GM12878 (cell line): ENCODE data around the gene CD84. TPM values are rescaled to one million over a fixed set of nuclear protein-coding genes. Genes with fewer than 3 reads are reported as not detected.

Source experiments
- ASH2L ChIP-seq: fragments of 300-600, 200-600 bp; sonication (generic); IDR thresholded peaks from 2 replicates; pipeline ENCODE4 v1.6.1; 2017; ENCODE audit warnings: low read depth, mild to moderate bottlenecking, borderline replicate concordance
- ATF7 ChIP-seq: fragments of 450-650 bp; IDR thresholded peaks from 2 replicates; pipeline ENCODE4 v1.6.1; 2016; ENCODE audit warnings: low read depth, mild to moderate bottlenecking
- BHLHE40 ChIP-seq, 2 experiments: fragments of 450-650 bp in 1 of 2; IDR thresholded peaks; 2 replicates each; pipeline ENCODE4 v1.6.1; 2011 to 2017; ENCODE audit warnings: low read depth in 2 of 2, borderline replicate concordance in 1 of 2, improper control_type of control experiment in 1 of 2, low read length in 1 of 2, mild to moderate bottlenecking in 1 of 2
- BMI1 ChIP-seq: fragments of 450-650 bp; IDR thresholded peaks from 2 replicates; pipeline ENCODE4 v1.6.1; 2016; ENCODE audit warnings: mild to moderate bottlenecking, moderate library complexity, borderline replicate concordance
- BRCA1 ChIP-seq: IDR thresholded peaks from 2 replicates; pipeline ENCODE4 v1.6.1; 2011; ENCODE audit warnings: low read depth, low read length, improper control_type of control experiment
- CEBPB ChIP-seq, 2 experiments: fragments of 150-350 bp in 1 of 2; IDR thresholded peaks; 2 replicates each; pipeline ENCODE4 v1.6.1; 2012 to 2014; ENCODE audit warnings: low read depth in 2 of 2, low read length in 2 of 2, borderline replicate concordance in 1 of 2, inconsistent platforms in 1 of 2
- CHD1 ChIP-seq: IDR thresholded peaks from 2 replicates; pipeline ENCODE4 v1.6.1; 2012; ENCODE audit warnings: low read depth, low read length, improper control_type of control experiment
- CHD2 ChIP-seq: IDR thresholded peaks from 2 replicates; pipeline ENCODE4 v1.6.1; 2011; ENCODE audit warnings: low read depth, low read length, improper control_type of control experiment, borderline replicate concordance
- CHD4 ChIP-seq: fragments of 200-600 bp; sonication (generic); IDR thresholded peaks from 2 replicates; pipeline ENCODE4 v1.6.1; 2016; ENCODE audit warnings: mild to moderate bottlenecking
- CREM ChIP-seq: IDR thresholded peaks from 2 replicates; pipeline ENCODE4 v1.6.1; 2014; ENCODE audit warnings: antibody characterized with exemption, low read depth
- EED ChIP-seq: sonication (generic); IDR thresholded peaks from 2 replicates; pipeline ENCODE4 v1.6.1; 2016; ENCODE audit warnings: antibody characterized with exemption, low read depth
- FOS ChIP-seq: IDR thresholded peaks from 3 replicates; pipeline ENCODE4 v1.6.1; 2011; ENCODE audit warnings: borderline replicate concordance; ENCODE audit not compliant: insufficient read length; ENCODE audit errors: extremely low read depth
- FOXK2 ChIP-seq: fragments of 450-650 bp; IDR thresholded peaks from 2 replicates; pipeline ENCODE4 v1.6.1; 2017; ENCODE audit warnings: mild to moderate bottlenecking, moderate library complexity
- FOXM1 ChIP-seq: IDR thresholded peaks from 2 replicates; pipeline ENCODE4 v1.6.1; 2012; ENCODE audit warnings: low read depth, mild to moderate bottlenecking, inconsistent platforms, low read length, moderate library complexity
- GATAD2B ChIP-seq: fragments of 450-650 bp; conservative IDR thresholded peaks from 2 replicates; pipeline ENCODE4 v1.6.1; 2017; ENCODE audit warnings: low read depth, mild to moderate bottlenecking, moderate library complexity
- HDGF ChIP-seq: fragments of 450-650 bp; IDR thresholded peaks from 2 replicates; pipeline ENCODE4 v1.6.1; 2016; ENCODE audit warnings: antibody characterized with exemption
- JUND ChIP-seq: IDR thresholded peaks from 2 replicates; pipeline ENCODE4 v1.6.1; 2012; ENCODE audit warnings: low read depth, mild to moderate bottlenecking, low read length, improper control_type of control experiment, moderate library complexity
- NR2C1 ChIP-seq: fragments of 450-650 bp; IDR thresholded peaks from 2 replicates; pipeline ENCODE4 v1.6.1; 2017; ENCODE audit warnings: antibody characterized with exemption, mild to moderate bottlenecking, moderate library complexity
- PAX5 ChIP-seq: IDR thresholded peaks from 2 replicates; pipeline ENCODE4 v1.6.1; 2011; ENCODE audit warnings: low read depth, low read length, borderline replicate concordance
- PBX3 ChIP-seq: IDR thresholded peaks from 2 replicates; pipeline ENCODE4 v1.6.1; 2011; ENCODE audit warnings: mild to moderate bottlenecking, low read depth, low read length, moderate library complexity; ENCODE audit not compliant: insufficient replicate concordance
- PML ChIP-seq: IDR thresholded peaks from 2 replicates; pipeline ENCODE4 v1.6.1; 2012; ENCODE audit warnings: low read length, inconsistent platforms
- RAD21 ChIP-seq: IDR thresholded peaks from 2 replicates; pipeline ENCODE4 v1.6.1; 2011; ENCODE audit warnings: mild to moderate bottlenecking, low read depth, low read length, moderate library complexity; ENCODE audit not compliant: insufficient read depth
- RBBP5 ChIP-seq: fragments of 200-600 bp; sonication (generic); conservative IDR thresholded peaks from 2 replicates; pipeline ENCODE4 v1.6.1; 2016
- RELA ChIP-seq: fragments of 450-650 bp; IDR thresholded peaks from 2 replicates; pipeline ENCODE4 v1.8.0; 2014; ENCODE audit warnings: borderline replicate concordance; ENCODE audit not compliant: partially characterized antibody
- SREBF2 ChIP-seq: IDR thresholded peaks from 2 replicates; pipeline ENCODE4 v1.6.1; 2012; ENCODE audit warnings: mild to moderate bottlenecking, low read length
- TBL1XR1 ChIP-seq: IDR thresholded peaks from 2 replicates; pipeline ENCODE4 v1.6.1; 2012; ENCODE audit warnings: low read depth, low read length, improper control_type of control experiment
- ZBTB4 ChIP-seq: fragments of 450-650 bp; formaldehyde crosslinking; IDR thresholded peaks from 2 replicates; pipeline ENCODE4 v1.4.0; 2022; ENCODE audit warnings: mild to moderate bottlenecking, moderate library complexity
- ZSCAN29 ChIP-seq: fragments of 450-650 bp; IDR thresholded peaks from 2 replicates; pipeline ENCODE4 v1.6.1; 2017; ENCODE audit warnings: mild to moderate bottlenecking, moderate library complexity
- polyA plus RNA-seq, 11 experiments: library from polyadenylated mRNA; depleted of rRNA in 4 of 11; unstranded in 6 of 11; stranded (reverse) in 5 of 11; fragments of >200 nt; fragmentation: Nextera tagmentation in 4 of 11; fragmentation: Illumina TruSeq in 1 of 11; extraction: Ambion mirVana in 4 of 11; extraction: Trizol in 1 of 11; gene quantifications; 1 replicate in 1 of 11; 2 replicates in 10 of 11; pipeline versions ENCODE4 v1.2.1 to v1.2.3, GENCODE V29; 2011 to 2016; ENCODE audit warnings: inconsistent platforms in 2 of 11, missing spikeins in 2 of 11, low read depth in 1 of 11
- total RNA-seq, 4 experiments: library from RNA; depleted of rRNA in 3 of 4; stranded (reverse); fragments of >200 nt in 3 of 4; fragmentation: Illumina TruSeq in 1 of 4; extraction: Trizol in 1 of 4; gene quantifications; 2 replicates each; pipeline versions ENCODE4 v1.2.1 to v1.2.3, GENCODE V29; 2013 to 2021

The CD84 gene
- total and polyA plus RNA-seq, 10 of the 15 experiments (the other 5 are each of a cell fraction or from before 2014, with no cell fraction given), result 3.4 to 20.3 (median 11.7) TPM

GRCh38 chr1:160624464-160624863, 45.2 kb upstream of the CD84 start (continued):
- TF ChIP-seq PAX5, result peak; percentile 91
- no peak for TF ChIP-seq CHD1
- no peak for TF ChIP-seq RAD21
- TF ChIP-seq FOS, result no peak
- no peak for TF ChIP-seq PBX3
- TF ChIP-seq JUND, result no peak
- TF ChIP-seq ASH2L, result no peak
- TF ChIP-seq EED, result no peak
- peak; percentile 65 for TF ChIP-seq PML
- peak in 1 of 2 experiments; percentile 28; a peak in 1 of 4 replicates for TF ChIP-seq BHLHE40 (IDR thresholded peaks at IDR 0.05; ENCODE audit: borderline replicate concordance in 1 of 2, low read depth in 2 of 2, low read length in 1 of 2)
- TF ChIP-seq TBL1XR1, result peak; percentile 87
- TF ChIP-seq HDGF, result no peak
- TF ChIP-seq ZBTB4 (CRISPR knock-in tag), result no peak
- no peak for TF ChIP-seq CREM
- TF ChIP-seq NR2C1, result no peak
- no peak for TF ChIP-seq ATF7
- TF ChIP-seq CEBPB (IDR thresholded peaks at IDR 0.05; ENCODE audit: borderline replicate concordance in 1 of 2, low read depth in 2 of 2, low read length in 2 of 2), result 0 out of 4 replicates have a peak, but pooled peaks of 1 of the 2 experiments have one; percentile 23
- no peak for TF ChIP-seq FOXK2
- no peak for TF ChIP-seq ZSCAN29
- no peak for TF ChIP-seq RELA
- no peak for TF ChIP-seq BRCA1
- no peak for TF ChIP-seq RBBP5
- peak; percentile 86 for TF ChIP-seq FOXM1
- TF ChIP-seq GATAD2B, result no peak
- TF ChIP-seq BMI1, result no peak
- TF ChIP-seq CHD4, result no peak
- no peak for TF ChIP-seq SREBF2
- 0 out of 2 replicates have a peak, but pooled peaks have one; percentile 50 for TF ChIP-seq CHD2
